ENCODE measurements around the gene SLC26A11.

DNA sequence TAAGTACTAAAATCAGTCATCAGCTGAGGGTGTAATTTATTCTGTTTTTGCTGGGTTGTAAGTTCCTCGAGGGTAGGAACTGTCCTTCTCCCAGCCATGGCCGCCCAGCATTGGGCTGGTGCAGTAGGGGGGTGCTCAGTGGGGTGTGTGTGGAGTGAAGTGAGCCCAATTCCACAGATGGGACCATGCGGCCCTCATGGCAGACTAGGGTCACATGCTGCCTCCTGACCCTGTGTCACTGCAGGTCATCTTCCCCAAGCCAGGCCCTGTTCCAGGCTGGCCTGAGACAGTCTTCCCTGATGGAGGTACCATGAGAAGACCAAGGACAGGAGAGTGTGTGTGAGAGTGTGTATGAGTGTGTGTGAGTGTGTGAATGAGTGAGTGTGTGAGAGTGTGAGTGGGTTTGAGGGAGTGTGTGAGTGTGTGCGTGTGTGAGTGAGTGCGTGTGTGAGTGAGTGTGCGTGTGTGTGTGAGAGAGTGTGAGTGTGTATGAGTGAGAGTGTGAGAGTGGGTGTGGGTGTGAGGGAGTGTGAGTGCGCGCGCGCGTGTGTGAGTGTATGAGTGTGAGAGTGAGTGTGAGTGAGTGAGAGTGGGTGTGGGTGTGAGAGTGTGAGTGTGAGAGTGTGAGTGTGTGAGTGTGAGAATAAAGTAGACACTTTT is 3.7 kb downstream of the SLC26A11 start:
- TF ChIP-seq, protein P1, sequence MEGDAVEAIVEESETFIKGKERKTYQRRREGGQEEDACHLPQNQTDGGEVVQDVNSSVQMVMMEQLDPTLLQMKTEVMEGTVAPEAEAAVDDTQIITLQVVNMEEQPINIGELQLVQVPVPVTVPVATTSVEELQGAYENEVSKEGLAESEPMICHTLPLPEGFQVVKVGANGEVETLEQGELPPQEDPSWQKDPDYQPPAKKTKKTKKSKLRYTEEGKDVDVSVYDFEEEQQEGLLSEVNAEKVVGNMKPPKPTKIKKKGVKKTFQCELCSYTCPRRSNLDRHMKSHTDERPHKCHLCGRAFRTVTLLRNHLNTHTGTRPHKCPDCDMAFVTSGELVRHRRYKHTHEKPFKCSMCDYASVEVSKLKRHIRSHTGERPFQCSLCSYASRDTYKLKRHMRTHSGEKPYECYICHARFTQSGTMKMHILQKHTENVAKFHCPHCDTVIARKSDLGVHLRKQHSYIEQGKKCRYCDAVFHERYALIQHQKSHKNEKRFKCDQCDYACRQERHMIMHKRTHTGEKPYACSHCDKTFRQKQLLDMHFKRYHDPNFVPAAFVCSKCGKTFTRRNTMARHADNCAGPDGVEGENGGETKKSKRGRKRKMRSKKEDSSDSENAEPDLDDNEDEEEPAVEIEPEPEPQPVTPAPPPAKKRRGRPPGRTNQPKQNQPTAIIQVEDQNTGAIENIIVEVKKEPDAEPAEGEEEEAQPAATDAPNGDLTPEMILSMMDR (IDR thresholded peaks at IDR 0.05 in 4 of 5, conservative IDR thresholded peaks at IDR 0.05 in 1 of 5): no peak
- no peak for TF ChIP-seq POLR2A (IDR thresholded peaks at IDR 0.05)

All from gastrocnemius medialis (tissue), 4 donors.